GM12875 (cell line): ENCODE data around the gene IDE.
"Not testable (repeated sequence)": the region's sequence is repeated elsewhere in the genome, so short reads cannot be mapped to it uniquely, and the experiment has no call there.

Source experiments
- H3K4me3 ChIP-seq: one replicate; pipeline ENCODE4 v1.5.1; 2011; ENCODE audit warnings: low read depth, low read length, control low read depth
- TF ChIP-seq, protein P1 (sequence below): IDR thresholded peaks from 2 replicates; pipeline ENCODE4 v1.5.1; 2011; ENCODE audit warnings: low read depth, mild to moderate bottlenecking, control low read depth, inconsistent platforms, low read length, moderate library complexity, borderline replicate concordance; ENCODE audit not compliant: insufficient read depth

IDE gene

DNA sequence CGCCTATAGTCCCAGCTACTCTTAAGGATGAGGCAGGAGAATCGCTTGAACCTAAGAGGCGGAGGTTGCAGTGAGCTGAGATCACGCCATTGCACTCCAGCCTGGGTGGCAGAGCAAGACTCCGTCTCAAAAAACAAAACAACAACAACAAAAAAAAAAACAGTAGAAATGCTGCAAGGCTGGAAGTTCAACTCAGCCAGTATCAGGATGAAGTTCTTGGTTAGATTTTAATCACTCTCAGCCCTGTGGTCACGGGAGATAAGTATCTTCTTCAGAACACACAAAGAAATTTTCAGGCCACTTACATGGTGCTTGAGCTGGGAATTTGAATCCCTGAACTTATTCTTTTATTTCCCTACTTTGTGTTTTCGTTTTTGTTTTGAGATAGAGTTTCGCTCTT, 162.5 kb downstream of the IDE start:
- TF ChIP-seq, protein P1, sequence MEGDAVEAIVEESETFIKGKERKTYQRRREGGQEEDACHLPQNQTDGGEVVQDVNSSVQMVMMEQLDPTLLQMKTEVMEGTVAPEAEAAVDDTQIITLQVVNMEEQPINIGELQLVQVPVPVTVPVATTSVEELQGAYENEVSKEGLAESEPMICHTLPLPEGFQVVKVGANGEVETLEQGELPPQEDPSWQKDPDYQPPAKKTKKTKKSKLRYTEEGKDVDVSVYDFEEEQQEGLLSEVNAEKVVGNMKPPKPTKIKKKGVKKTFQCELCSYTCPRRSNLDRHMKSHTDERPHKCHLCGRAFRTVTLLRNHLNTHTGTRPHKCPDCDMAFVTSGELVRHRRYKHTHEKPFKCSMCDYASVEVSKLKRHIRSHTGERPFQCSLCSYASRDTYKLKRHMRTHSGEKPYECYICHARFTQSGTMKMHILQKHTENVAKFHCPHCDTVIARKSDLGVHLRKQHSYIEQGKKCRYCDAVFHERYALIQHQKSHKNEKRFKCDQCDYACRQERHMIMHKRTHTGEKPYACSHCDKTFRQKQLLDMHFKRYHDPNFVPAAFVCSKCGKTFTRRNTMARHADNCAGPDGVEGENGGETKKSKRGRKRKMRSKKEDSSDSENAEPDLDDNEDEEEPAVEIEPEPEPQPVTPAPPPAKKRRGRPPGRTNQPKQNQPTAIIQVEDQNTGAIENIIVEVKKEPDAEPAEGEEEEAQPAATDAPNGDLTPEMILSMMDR: no peak
- no peak overlapping the region for H3K4me3 ChIP-seq

DNA sequence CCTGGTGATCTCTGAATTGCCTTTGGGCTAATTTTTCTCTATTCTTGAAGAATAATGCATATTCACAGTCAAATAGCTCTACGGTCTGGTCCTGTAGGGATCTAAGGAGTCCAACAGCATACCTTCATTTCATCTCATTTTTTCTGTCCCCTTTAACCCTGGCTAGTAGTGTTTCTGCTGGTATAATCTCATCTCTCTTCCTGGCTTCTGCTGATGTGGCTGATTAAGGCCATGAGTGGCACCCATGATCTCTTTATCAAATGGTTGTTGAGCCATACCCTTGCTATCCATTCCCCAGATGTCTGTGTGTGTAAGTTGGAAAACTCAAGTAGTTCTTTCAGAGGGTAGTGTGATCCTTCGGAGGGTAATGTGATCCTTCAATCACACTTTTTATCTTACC, 163.4 kb downstream of the IDE start:
- TF ChIP-seq, protein P1: no peak
- H3K4me3 ChIP-seq: no peak overlapping the region

DNA sequence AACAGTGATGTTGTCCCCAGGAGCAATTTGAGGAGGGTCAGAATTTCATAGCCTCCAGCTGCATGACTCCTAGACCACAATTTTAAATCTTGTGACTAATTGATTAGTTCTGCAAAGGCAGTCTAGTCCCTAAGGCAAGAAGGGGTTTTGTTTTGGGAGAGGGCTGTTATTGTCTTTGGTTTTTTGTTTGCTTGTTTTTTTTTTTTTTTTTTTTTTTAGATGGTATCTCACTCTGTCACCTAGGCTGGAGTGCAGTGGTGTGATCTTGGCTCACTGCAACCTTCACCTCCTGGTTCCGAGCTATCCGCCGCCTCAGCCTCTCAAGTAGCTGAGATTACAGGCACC, 165.9 kb downstream of the IDE start:
- TF ChIP-seq, protein P1: no peak
- H3K4me3 ChIP-seq: no peak overlapping the region

DNA sequence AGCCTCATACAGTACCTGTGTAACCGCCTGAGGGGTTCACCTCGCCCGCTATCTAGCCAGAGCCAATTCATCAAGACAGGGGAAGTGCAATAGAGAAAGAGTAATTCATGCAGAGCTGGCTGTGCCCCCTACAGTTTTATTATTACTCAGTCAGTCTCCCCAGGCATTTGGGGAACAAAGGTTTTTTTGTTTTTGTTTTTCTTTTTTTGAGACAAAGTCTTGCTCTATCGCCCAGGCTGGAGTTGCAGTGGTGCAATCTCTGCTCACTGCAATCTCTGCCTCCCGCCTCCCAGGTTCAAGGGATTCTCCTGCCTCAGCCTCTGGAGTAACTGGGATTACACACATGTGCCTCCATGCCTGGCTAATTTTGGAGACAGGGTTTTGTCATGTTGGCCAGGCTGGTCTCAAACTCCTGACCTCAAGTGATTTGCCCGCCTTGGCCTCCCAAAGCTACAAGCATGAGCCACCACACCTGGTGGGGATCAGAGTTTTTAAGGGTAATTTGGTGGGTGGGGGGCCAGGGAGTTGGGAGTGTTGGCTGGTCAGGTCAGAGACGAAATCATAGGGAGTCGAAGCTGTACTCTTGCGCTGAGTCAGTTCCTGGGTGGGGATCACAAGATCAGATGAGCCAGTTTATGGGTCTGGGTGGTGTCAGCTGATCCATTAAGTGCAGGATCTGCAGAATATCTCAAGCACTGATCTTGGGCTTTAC, 166.4 kb downstream of the IDE start:
- TF ChIP-seq, protein P1: no peak

DNA sequence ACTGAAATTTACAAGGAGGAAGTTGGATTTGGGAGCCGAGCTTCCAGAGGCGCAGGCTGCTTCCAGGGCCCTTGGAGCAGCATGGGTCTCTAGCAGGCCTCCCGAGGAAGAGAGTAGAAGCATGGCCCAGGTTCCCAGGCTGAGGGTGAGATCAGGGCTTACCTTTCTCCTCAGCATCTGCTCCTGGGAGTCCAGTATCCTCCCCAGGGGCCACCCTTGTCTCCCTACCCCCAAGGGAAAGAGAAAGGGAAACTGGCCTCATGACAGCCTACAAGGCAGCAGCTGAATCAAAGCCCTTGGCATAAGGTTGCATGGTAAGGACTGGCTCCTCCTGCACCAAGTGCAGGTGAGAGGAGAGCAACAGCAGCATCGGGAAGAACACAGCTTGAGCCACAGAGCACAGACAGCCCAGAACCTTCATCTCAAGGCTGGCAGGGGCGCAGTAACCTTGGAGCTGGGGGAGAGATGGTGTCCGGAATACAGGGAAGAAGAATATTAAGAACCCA, 168.4 kb downstream of the IDE start:
- TF ChIP-seq, protein P1: no peak
- H3K4me3 ChIP-seq: no peak overlapping the region

More for the DNA sequence above, 166.4 kb downstream of the IDE start:
- H3K4me3 ChIP-seq: no peak overlapping the region

DNA sequence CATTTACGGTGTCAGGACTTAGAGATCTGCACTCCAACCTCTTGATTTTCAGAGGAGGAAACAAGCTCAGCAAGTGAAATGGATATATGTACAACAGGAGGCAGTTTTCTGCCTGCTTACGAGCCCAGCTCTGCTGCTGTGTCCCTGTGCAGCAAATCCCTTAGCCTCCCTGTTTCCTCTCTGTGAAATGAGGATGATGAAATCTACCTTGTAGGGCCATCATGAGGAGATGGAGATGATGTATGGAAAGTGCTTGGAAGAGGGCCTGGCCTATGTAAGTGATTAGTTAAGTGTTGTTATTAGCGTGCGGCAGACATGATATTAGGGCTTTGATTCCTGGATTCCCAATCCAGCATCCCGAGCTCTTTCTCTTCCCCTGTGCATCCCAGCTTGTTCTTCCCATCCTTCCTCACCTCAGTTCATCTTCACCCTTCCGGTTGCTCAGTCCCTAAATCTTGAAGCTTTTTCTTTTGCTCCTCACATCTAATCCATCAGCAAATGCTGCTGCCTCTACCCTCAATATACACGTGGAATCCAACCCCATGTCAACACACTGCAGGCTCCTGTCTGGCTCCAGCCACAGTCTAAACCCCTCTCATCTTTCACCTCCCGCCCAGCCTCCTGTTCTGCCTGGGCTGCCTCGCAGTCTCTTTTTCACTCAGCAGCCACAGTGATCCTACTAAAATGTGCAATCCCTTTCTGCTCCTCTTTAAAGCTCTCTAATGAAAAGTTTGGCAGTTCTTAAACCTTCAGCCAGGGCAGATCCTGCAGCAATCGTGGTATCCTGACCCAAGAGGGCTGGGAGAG, 169.1 kb downstream of the IDE start:
- TF ChIP-seq, protein P1: no peak
- H3K4me3 ChIP-seq: no peak overlapping the region

DNA sequence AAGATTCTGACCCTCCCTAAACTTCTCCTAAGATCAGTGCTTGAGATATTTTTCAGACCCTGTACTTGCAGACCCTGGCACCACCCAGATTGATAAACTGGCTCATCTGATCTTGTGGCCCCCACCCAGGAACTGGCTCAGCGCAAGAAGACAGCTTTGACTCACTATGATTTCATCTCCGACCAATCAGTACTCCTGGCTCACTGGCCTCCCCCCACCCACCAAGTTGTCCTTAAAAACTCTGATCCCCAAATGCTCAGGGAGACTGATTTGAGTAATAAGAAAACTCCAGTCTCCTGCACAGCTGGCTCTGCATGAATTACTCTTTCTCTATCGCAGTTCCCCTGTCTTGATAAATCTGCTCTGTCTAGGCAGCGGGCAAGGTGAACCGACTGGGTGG, 171.7 kb downstream of the IDE start:
- H3K4me3 ChIP-seq: not testable (repeated sequence)
